Activated T-helper 1 cell treated with anti-CD3 and anti-CD28 coated beads, Interleukin-12 subunit alpha, Interleukin-12 subunit beta, Interleukin-2, Interleukin-4 antibody, amounts not matched to agents 30 ng/mL and 10 ng/mL and 1 ng/mL, durations not matched to agents 14 hours and 24 hours and 36 hours (primary cell): ENCODE results near the gene DAPK3. TPM values are rescaled to one million over a fixed set of nuclear protein-coding genes. Genes with fewer than 3 reads are reported as not detected.
"Not testable (repeated sequence)": the region's sequence is repeated elsewhere in the genome, so short reads cannot be mapped to it uniquely, and the experiment has no call there.

ENCODE experiments used
- DNase-seq: peaks from one replicate; pipeline ENCODE4 v3.0.0; 2021; ENCODE audit warnings: low spot score
- H3K27ac Mint-ChIP-seq: one replicate; pipeline ENCODE4 v1.8.0; 2021; ENCODE audit warnings: mild to moderate bottlenecking, mixed read lengths
- H3K27me3 Mint-ChIP-seq: one replicate; pipeline ENCODE4 v1.8.0; 2022; ENCODE audit warnings: mild to moderate bottlenecking, moderate library complexity, mixed read lengths; ENCODE audit not compliant: insufficient read depth
- H3K36me3 Mint-ChIP-seq: one replicate; pipeline ENCODE4 v1.8.0; 2021; ENCODE audit warnings: low read depth, mixed read lengths
- H3K4me1 Mint-ChIP-seq: one replicate; pipeline ENCODE4 v1.8.0; 2021; ENCODE audit warnings: low read depth, mixed read lengths
- H3K4me3 Mint-ChIP-seq: one replicate; pipeline ENCODE4 v1.8.0; 2021; ENCODE audit warnings: mild to moderate bottlenecking, moderate library complexity, mixed read lengths
- H3K9me3 Mint-ChIP-seq: one replicate; pipeline ENCODE4 v1.8.0; 2021; ENCODE audit warnings: mixed read lengths
- intact Hi-C: fragments of 100-400 bp; cut with micrococcal nuclease; formaldehyde crosslinking; loops from one replicate; pipeline ENCODE4 v1.15.1; 2024
- total RNA-seq: library from RNA; stranded (reverse); gene quantifications from 2 replicates; pipeline ENCODE4 v1.2.3, GENCODE V29; 2022

The DAPK3 gene
- total RNA-seq, 1 donor from 2014 or later = 47.3 TPM

DNA sequence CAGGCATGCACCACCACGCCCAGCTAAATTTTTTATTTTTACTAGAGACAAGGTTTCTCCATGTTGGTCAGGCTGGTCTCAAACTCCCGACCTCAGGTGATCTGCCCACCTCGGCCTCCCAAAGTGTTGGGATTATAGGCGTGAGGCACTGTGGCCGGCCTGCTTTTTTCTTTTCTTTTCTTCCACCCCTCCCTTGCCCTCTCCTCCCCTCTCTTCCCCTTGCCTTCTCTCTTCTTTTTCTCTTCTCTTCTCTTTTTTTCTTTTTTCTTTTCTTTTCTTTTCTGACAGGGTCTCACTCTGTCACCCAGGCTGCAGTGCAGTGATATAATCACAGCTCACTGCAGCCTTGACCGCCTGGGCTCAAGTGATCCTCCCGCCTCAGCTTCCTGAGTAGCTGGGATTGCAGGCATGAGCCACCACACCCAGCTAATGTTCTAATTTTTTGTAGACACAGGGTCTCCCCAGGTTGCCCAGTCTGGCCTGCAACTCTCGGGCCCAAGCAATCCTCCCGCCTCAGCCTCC, 18.1 kb downstream of the DAPK3 start:
- H3K9me3 Mint-ChIP-seq, H3K4me1 Mint-ChIP-seq, H3K27me3 Mint-ChIP-seq, intact Hi-C loops, H3K27ac Mint-ChIP-seq, H3K36me3 Mint-ChIP-seq, DNase-seq, H3K4me3 Mint-ChIP-seq: not testable (repeated sequence)

DNA sequence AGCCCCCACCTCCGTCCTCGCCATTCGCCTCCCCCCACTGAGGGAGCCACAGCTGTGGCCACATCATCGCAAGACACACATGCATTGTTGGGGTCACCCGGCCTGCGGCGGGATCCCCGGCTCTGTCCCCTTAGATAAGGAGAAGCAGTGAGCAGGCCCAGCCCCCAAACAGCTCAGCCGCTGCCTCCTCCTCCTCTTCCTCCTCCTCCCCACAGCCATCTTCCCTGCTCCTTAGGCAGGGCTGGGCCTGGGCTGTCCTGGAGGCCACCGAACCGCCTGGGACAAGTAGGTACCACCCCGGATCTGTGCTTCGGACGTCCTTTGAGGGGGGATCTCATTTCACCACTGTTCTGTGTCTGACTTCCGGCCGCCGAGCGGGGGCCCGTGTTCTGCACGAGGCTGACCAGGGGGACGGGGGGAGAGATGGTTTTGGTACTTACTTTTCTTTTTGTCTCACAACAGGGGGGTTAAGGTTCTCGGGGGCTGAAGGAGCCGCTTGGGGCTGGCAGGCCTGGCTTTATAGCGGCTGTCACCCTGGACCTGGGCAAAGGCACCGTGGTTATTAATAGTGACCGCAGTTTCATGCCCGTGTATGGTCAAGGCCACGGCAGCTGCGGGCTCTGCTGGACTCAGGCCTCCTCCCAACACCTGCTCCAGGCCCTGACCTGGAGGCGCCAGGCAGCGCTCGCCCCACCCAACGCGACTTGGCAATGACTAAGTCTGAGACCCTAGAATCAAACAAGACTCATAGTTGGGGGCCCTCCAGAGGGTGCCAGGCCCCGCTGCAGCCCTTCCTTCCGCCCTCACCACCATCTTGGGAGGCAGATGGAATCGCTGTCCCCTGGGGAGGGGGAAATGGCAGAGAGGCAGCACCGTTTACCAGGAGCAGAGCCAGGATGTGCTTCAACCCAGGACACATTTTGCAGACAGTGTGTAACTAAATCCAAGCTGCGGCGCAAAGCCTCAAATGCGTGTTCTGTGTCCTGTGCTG, 19.7 kb downstream of the DAPK3 start:
- H3K9me3 Mint-ChIP-seq = no peaks in the 10 kb centered on the region
- no peak overlapping the region for H3K4me3 Mint-ChIP-seq
- intact Hi-C loops = no loop called here
- H3K36me3 Mint-ChIP-seq = no peaks in the 10 kb centered on the region
- no peaks in the 10 kb centered on the region for H3K4me1 Mint-ChIP-seq
- H3K27me3 Mint-ChIP-seq = peaks cover 2% of the 10 kb centered on the region
- H3K27ac Mint-ChIP-seq = no peak overlapping the region
- DNase-seq = no peak

DNA sequence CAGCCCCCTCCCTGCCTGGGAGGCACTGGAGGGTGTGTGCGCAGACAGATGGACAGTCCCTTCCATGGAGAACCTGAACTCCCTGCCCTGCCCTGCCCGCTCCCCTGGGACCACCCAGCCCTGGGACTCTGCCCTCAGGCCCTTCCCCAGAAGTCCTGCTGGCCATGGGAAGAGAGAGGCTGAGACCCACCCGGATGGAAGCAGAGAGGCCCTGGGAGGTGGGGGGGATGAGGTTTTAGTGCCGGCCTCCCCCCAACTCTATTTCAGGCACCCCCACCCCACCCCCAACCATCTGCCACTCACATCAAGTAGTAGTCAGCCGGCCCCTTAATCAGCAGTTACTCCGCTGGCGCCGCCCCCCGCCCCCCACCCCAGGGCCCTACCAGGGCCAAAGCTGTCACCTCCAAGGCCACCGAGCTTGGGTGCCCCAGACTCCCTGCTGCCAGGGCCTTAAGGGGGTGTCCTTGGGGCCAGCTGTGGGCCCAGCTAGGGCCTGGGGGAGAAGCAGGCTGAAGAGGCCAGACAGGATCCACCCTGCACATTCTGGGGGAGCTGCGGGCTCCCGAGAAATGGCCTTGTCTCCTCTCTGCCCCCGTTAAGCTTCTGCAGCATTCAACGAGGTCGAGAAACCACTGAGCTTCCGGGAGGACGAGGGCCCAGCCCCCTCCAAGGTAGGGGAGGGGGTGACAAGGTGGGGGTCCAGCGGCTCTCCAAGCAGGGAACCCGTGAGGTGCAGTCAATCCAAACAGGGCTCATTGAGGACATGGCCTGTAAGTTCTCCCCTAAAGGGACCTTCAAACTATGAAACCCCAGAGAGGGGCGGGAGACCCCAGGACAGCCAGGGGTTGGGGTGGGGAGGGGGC, 20.7 kb downstream of the DAPK3 start:
- H3K36me3 Mint-ChIP-seq = no peaks in the 10 kb centered on the region
- DNase-seq = no peak
- H3K27ac Mint-ChIP-seq = no peak overlapping the region
- no peak overlapping the region for H3K4me3 Mint-ChIP-seq
- intact Hi-C loops = no loop called here
- H3K27me3 Mint-ChIP-seq = peaks cover 2% of the 10 kb centered on the region
- no peaks in the 10 kb centered on the region for H3K9me3 Mint-ChIP-seq
- H3K4me1 Mint-ChIP-seq = no peaks in the 10 kb centered on the region

DNA sequence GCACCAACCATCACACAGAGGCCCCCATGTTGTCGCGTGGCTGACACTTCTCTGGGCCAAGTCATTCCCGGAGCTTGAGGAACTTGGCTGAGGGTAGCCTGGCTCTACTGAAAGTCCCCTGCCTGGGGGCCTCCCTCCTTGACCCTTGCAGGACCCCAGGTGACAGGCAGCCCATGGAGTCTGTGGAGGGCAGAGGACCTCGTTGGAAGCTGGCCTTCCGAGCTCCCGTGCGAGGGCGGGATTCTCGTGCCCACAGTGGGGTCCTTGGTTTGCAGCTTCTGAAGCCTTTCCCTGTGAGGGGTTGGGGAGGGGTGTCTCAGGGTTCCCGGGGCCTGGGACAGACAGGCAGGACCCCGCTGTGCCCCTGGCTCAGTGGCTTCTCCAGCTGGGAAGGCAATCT, 21.6 kb downstream of the DAPK3 start:
- no peaks in the 10 kb centered on the region for H3K9me3 Mint-ChIP-seq
- H3K4me1 Mint-ChIP-seq = no peaks in the 10 kb centered on the region
- no peaks in the 10 kb centered on the region for H3K36me3 Mint-ChIP-seq
- H3K27ac Mint-ChIP-seq = no peak overlapping the region
- no peak for DNase-seq
- H3K4me3 Mint-ChIP-seq = no peak overlapping the region
- peaks cover 2% of the 10 kb centered on the region for H3K27me3 Mint-ChIP-seq
- intact Hi-C loops = no loop called here

DNA sequence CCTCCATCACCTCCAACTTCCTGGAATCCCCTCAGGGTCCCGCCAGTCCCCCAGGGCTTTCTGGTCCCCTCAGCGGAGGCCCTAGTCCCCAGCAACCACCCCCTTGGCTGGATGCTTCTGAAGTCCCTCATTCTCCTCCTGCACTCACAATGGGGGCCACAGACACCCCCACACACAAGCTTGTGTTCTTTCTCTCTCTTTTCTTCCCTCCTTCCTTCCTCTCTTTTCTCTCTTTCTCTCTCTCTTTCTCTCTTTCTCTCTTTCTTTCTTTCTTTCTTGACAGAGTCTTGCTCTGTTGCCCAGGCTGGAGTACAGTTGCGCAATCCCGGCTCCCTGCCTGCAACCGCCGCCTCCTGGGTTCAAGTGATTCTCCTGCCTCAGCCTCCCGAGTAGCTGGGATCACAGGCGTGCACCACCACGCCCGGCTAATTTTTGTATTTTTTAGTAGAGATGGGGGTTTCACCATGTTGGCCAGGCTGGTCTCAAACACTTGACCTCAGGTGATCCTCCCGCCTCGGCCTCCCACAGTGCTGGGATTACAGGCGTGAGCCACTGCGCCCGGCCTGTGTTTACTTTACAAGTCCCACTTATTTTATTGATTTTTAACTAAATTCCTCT, 23.5 kb downstream of the DAPK3 start:
- intact Hi-C loops, H3K27ac Mint-ChIP-seq, H3K36me3 Mint-ChIP-seq, H3K27me3 Mint-ChIP-seq, H3K9me3 Mint-ChIP-seq, H3K4me1 Mint-ChIP-seq, H3K4me3 Mint-ChIP-seq, DNase-seq: not testable (repeated sequence)

DNA sequence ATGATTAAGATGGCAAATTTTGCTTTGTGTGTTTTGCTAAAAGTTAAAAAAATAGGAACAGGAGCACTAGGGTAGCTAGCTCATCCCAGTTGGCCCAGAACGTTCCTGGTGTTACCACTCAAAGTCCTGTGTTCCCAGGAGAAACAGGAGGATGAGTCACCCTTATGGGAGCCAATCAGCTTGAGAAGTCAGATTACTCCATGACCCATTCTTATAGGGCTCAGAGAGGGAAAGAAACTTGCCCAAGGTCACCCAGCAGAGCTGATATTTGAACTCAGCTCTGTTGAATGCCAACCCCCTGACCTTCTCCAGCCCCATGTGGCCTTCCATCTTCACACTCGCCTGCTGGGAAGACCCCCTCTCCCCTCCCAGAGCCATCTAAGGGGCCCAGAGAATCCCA, 25.1 kb downstream of the DAPK3 start:
- Mint-ChIP-seq H3K4me3 (no peak overlapping the region), H3K4me1 (no peaks in the 10 kb centered on the region), H3K27me3 (no peaks in the 10 kb centered on the region), H3K9me3 (no peaks in the 10 kb centered on the region), H3K36me3 (no peaks in the 10 kb centered on the region), H3K27ac (no peak overlapping the region)
- intact Hi-C loops = no loop called here
- no peak for DNase-seq

DNA sequence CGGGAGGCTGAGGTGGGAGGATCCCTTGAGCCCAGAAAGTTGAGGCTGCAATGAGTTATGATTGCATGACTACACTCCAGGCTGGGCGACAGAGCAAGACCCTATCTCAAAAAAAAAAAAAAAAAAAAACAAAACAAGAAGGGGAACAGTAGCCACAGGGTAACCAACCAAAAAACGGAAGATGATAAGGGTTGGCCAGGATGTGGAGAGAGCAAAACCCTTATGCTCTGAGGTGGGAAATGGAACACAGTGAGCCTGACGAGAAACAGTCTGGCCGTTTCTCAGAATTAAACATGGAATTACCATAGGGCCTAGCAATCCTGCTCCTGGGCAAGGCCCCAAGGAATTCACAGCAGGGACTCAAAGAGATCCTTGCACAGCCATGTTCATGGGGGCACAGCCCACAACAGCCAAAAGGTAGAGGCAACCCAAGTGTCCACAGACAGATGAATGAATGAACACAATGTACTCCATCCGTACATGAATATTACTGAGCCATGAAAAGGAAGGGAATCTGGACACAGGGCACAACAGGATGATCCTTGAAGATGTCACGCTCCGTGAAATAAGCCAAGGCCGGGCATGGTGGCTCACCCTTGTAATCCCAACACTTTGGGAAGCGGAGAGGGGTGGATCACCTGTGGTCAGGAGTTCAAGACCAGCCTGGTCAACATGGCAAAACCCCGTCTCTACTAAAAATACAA, 26.7 kb downstream of the DAPK3 start:
- Mint-ChIP-seq H3K9me3 (no peaks in the 10 kb centered on the region), H3K36me3 (no peaks in the 10 kb centered on the region), H3K27ac (peak overlapping the region; percentile 3), H3K27me3 (no peaks in the 10 kb centered on the region), H3K4me1 (no peaks in the 10 kb centered on the region), H3K4me3 (no peak overlapping the region)
- no peak for DNase-seq
- intact Hi-C loops = no loop called here

DNA sequence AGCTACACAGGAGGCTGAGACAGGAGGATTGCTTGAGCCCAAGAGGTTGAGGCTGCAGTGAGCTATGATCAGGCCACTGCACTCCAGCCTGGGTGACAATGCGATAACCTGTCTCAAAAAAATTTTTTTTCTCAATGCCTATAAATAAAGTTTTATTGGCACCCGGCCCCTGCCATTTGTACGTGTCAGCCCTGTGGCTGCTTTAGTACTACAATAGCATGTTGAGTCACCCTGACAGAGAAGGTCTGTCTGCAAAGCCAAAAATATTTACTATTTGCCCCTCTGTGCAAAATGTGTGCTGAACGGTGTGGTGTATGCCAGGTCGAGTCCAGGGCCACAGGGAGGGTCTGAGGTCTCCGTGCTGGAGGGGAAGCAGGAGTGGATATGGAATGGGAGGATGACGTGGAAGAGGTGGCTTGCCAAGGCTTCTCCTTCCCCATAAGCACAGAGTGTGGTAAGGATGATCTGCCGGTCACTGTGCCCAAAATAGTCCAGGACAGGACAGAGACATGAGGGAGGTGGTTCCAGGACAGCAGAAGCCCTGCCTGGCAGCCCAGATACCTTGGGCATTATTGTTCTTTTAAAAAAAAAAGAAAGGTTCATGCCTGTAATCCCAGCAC, 28.0 kb downstream of the DAPK3 start:
- intact Hi-C loops = no loop called here
- Mint-ChIP-seq H3K27me3 (no peaks in the 10 kb centered on the region), H3K27ac (no peak overlapping the region), H3K4me3 (no peak overlapping the region), H3K4me1 (no peaks in the 10 kb centered on the region), H3K36me3 (no peaks in the 10 kb centered on the region), H3K9me3 (no peaks in the 10 kb centered on the region)
- no peak for DNase-seq

DNA sequence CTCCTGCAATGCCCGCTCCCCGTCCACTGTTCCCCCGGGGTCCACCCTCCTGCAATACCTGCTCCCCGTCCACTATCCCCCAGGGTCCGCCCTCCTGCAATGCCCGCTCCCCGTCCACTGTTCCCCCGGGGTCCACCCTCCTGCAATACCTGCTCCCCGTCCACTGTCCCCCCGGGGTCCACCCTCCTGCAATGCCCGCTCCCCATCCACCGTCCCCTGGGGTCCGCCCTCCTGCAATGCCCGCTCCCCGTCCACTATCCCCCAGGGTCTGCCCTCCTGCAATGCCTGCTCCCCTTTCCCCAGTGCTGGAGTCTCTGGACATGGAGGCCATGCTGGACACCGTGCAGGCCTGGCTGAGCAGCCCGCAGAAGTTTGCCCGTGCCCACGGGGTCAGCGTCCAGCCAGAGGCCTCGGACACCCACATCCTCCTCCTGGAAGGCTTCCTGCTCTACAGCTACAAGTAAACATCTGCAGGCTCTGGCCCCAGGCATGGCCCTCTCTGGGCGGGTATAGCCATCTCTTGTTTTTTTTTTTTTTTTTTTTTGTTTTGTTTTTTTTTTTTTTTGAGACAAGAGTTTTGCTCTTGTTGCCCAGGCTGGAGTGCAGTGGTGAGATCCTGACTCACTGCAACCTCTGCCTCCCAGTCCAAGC, 32.5 kb downstream of the DAPK3 start:
- intact Hi-C loops, H3K9me3 Mint-ChIP-seq, H3K36me3 Mint-ChIP-seq, H3K4me1 Mint-ChIP-seq, H3K4me3 Mint-ChIP-seq, H3K27ac Mint-ChIP-seq, DNase-seq: not testable (repeated sequence)
- H3K27me3 Mint-ChIP-seq = peaks cover 12% of the 10 kb centered on the region

DNA sequence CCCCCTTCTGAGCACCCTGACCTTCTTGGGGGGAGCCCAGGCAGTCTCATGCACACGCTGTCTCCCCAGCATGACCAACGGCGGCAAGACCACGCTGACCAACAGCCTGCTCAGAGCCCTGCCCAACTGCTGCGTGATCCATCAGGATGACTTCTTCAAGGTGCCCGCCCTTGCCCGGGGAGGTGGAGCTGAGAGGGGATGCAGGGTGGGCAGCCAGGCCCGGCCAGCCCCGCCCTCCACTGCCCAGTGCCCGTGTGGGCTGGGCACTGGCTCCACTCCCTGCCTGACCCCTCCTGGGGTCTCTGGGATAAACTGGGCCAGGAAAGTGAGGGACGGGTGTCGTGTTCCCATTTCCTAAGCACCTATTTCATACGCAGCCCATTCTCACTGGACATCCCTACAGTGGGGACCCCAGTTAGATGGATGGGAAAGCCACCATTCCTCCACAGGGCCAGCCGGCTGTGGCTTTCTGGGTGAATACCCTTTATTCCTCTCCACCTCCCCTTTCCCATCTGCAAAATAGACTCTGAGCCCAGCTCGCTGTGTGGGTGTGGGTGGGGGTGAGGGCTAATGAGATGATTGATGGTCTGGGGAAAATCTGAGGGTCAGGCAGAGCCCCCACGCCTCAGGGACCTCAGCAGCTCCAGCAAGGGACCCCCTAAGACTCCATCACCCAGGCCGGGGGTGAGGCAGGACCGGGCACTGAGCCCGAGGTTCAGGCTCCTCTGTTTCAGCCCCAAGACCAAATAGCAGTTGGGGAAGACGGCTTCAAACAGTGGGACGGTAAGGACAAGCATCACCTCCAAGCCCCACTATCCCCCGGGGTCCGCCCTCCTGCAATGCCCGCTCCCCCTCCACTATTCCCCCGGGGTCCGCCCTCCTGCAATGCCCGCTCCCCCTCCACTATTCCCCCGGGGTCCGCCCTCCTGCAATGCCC, 34.1 kb downstream of the DAPK3 start:
- DNase-seq = no peak
- Mint-ChIP-seq H3K27me3 (peaks cover 24% of the 10 kb centered on the region), H3K4me1 (no peaks in the 10 kb centered on the region), H3K27ac (no peak overlapping the region), H3K36me3 (no peaks in the 10 kb centered on the region), H3K9me3 (no peaks in the 10 kb centered on the region), H3K4me3 (no peak overlapping the region)
- intact Hi-C loops = no loop called here
